KMS-11 (cell line): Measurements from ENCODE around the gene SOCS7.

Source experiments
- H2AFZ ChIP-seq: fragments of 200-600 bp; sonication (generic); 2 replicates; pipeline ENCODE4 v1.6.1; 2016; ENCODE audit warnings: antibody characterized with exemption, mixed run types, low read depth
- H3K27ac ChIP-seq: fragments of 200-600 bp; sonication (generic); 2 replicates; pipeline ENCODE4 v1.6.1; 2016; ENCODE audit warnings: mild to moderate bottlenecking, mixed run types
- H3K27me3 ChIP-seq: fragments of 200-600 bp; sonication (generic); 2 replicates; pipeline ENCODE4 v1.6.1; 2017; ENCODE audit warnings: mild to moderate bottlenecking, low read depth, mixed run types, moderate library complexity; ENCODE audit not compliant: insufficient read depth
- H3K36me3 ChIP-seq: fragments of 200-600 bp; sonication (generic); 2 replicates; pipeline ENCODE4 v1.6.1; 2017; ENCODE audit warnings: mild to moderate bottlenecking, mixed run types; ENCODE audit not compliant: insufficient read depth
- H3K4me1 ChIP-seq: fragments of 200-600 bp; sonication (generic); 2 replicates; pipeline ENCODE4 v1.6.1; 2016; ENCODE audit warnings: mild to moderate bottlenecking, low read depth, mixed run types; ENCODE audit not compliant: poor library complexity, severe bottlenecking
- H3K4me2 ChIP-seq: fragments of 200-600 bp; sonication (generic); 2 replicates; pipeline ENCODE4 v1.7.0; 2016; ENCODE audit warnings: mild to moderate bottlenecking, mixed run types
- H3K4me3 ChIP-seq: fragments of 200-600 bp; sonication (generic); IDR thresholded peaks from 2 replicates; pipeline ENCODE4 v1.6.1; 2017; ENCODE audit warnings: low read depth, low read length, mixed read lengths; ENCODE audit not compliant: insufficient read depth
- H3K79me2 ChIP-seq: fragments of 200-600 bp; sonication (generic); 2 replicates; pipeline ENCODE4 v1.6.1; 2016; ENCODE audit warnings: low read depth, mixed run types; ENCODE audit not compliant: insufficient read depth
- H3K9ac ChIP-seq: fragments of 200-600 bp; sonication (generic); 2 replicates; pipeline ENCODE4 v1.6.1; 2016; ENCODE audit warnings: mild to moderate bottlenecking, mixed run types
- H4K20me1 ChIP-seq: fragments of 200-600 bp; sonication (generic); 2 replicates; pipeline ENCODE4 v1.6.1; 2016; ENCODE audit warnings: mild to moderate bottlenecking, mixed run types; ENCODE audit not compliant: insufficient read depth
- CTCF ChIP-seq: fragments of 200-600 bp; sonication (generic); conservative IDR thresholded peaks from 2 replicates; pipeline ENCODE4 v1.6.1; 2017; ENCODE audit warnings: low read depth, mild to moderate bottlenecking, antibody characterized with exemption, low read length, moderate library complexity, mixed read lengths

The SOCS7 gene

GRCh38 chr17:38333635-38334295, 17.9 kb upstream of the SOCS7 start:
- no peak overlapping the region for H3K4me3 ChIP-seq
- no peak overlapping the region for H3K9ac ChIP-seq
- H2AFZ ChIP-seq, result no peak overlapping the region
- no peaks in the 10 kb centered on the region; the same call in 1 of the 2 replicates for H3K27me3 ChIP-seq
- no peaks in the 10 kb centered on the region for H4K20me1 ChIP-seq
- no peaks in the 10 kb centered on the region for H3K4me1 ChIP-seq
- no peaks in the 10 kb centered on the region for H3K36me3 ChIP-seq
- no peaks in the 10 kb centered on the region for H3K79me2 ChIP-seq
- H3K27ac ChIP-seq, result no peak overlapping the region
- peak; percentile 88 for TF ChIP-seq CTCF
- no peak overlapping the region for H3K4me2 ChIP-seq

GRCh38 chr17:38334480-38335364, 16.9 kb upstream of the SOCS7 start:
- no peak overlapping the region for H3K27ac ChIP-seq
- no peaks in the 10 kb centered on the region for H3K27me3 ChIP-seq
- no peaks in the 10 kb centered on the region for H3K4me1 ChIP-seq
- no peak overlapping the region for H2AFZ ChIP-seq
- no peaks in the 10 kb centered on the region for H4K20me1 ChIP-seq
- no peak overlapping the region for H3K4me2 ChIP-seq
- no peak overlapping the region for H3K4me3 ChIP-seq
- TF ChIP-seq CTCF, result no peak
- no peaks in the 10 kb centered on the region for H3K79me2 ChIP-seq
- no peaks in the 10 kb centered on the region for H3K36me3 ChIP-seq
- H3K9ac ChIP-seq, result no peak overlapping the region

- H3K9ac ChIP-seq, result no peak overlapping the region
- no peak for TF ChIP-seq CTCF
- no peaks in the 10 kb centered on the region for H3K27me3 ChIP-seq
Observed at GRCh38 chr17:38336838-38337237, 14.8 kb upstream of the SOCS7 start.

GRCh38 chr17:38338053-38338452, 13.6 kb upstream of the SOCS7 start:
- Histone ChIP-seq H3K27ac (no peak overlapping the region), H3K4me1 (no peaks in the 10 kb centered on the region), H3K9ac (no peak overlapping the region), H3K4me2 (no peak overlapping the region), H3K4me3 (no peak overlapping the region), H4K20me1 (no peaks in the 10 kb centered on the region), H2AFZ (no peak overlapping the region), H3K79me2 (no peaks in the 10 kb centered on the region), H3K27me3 (no peaks in the 10 kb centered on the region), H3K36me3 (no peaks in the 10 kb centered on the region)
- TF ChIP-seq CTCF, result no peak

More at GRCh38 chr17:38336838-38337237, 14.8 kb upstream of the SOCS7 start:
- H3K79me2 ChIP-seq, result no peaks in the 10 kb centered on the region
- no peak overlapping the region for H2AFZ ChIP-seq
- no peak overlapping the region for H3K27ac ChIP-seq
- H3K4me3 ChIP-seq, result no peak overlapping the region
- H4K20me1 ChIP-seq, result no peaks in the 10 kb centered on the region
- no peaks in the 10 kb centered on the region for H3K36me3 ChIP-seq
- H3K4me2 ChIP-seq, result no peak overlapping the region
- H3K4me1 ChIP-seq, result no peaks in the 10 kb centered on the region
